Adipocyte (in vitro differentiated cells): ENCODE measurements around the gene KRTAP2-1.
A peak's percentile ranks its signal among the peaks of the same experiment; 100 is the strongest.
"Not testable (repeated sequence)": the region's sequence is repeated elsewhere in the genome, so short reads cannot be mapped to it uniquely, and the experiment has no call there.

Source experiments
- DNase-seq: peaks from one replicate; pipeline ENCODE4 v3.0.0-alpha.2; 2015; ENCODE audit warnings: low read depth
- H3K27me3 ChIP-seq: replicated peaks from 2 replicates; pipeline ENCODE4 v1.7.0; 2013; ENCODE audit warnings: mild to moderate bottlenecking, low read length, moderate library complexity; ENCODE audit not compliant: control insufficient read depth, insufficient read depth
- H3K36me3 ChIP-seq: 2 replicates; pipeline ENCODE4 v1.7.0; 2013; ENCODE audit warnings: low read length, mild to moderate bottlenecking, moderate library complexity; ENCODE audit not compliant: control insufficient read depth, insufficient read depth, severe bottlenecking
- H3K4me1 ChIP-seq: 2 replicates; pipeline ENCODE4 v1.7.0; 2013; ENCODE audit warnings: mild to moderate bottlenecking, low read length, moderate library complexity; ENCODE audit not compliant: control insufficient read depth, insufficient read depth
- H3K4me3 ChIP-seq: 2 replicates; pipeline ENCODE4 v1.7.0; 2013; ENCODE audit warnings: mild to moderate bottlenecking, low read length, moderate library complexity
- H3K9ac ChIP-seq: 2 replicates; pipeline ENCODE4 v1.7.0; 2013; ENCODE audit warnings: mild to moderate bottlenecking, low read length, moderate library complexity
- H3K9me3 ChIP-seq: 2 replicates; pipeline ENCODE4 v1.7.0; 2013; ENCODE audit warnings: mild to moderate bottlenecking, low read length, moderate library complexity; ENCODE audit not compliant: control insufficient read depth

Gene KRTAP2-1

GRCh38 chr17:41009936-41010335, 37.2 kb downstream of the KRTAP2-1 start:
- Histone ChIP-seq H3K4me3 (no peak overlapping the region), H3K4me1 (peaks cover 10% of the 10 kb centered on the region), H3K27me3 (no peaks in the 10 kb centered on the region), H3K9ac (no peak overlapping the region), H3K36me3 (no peaks in the 10 kb centered on the region), H3K9me3 (no peaks in the 10 kb centered on the region)
- DNase-seq, result peak; percentile 54

DNA sequence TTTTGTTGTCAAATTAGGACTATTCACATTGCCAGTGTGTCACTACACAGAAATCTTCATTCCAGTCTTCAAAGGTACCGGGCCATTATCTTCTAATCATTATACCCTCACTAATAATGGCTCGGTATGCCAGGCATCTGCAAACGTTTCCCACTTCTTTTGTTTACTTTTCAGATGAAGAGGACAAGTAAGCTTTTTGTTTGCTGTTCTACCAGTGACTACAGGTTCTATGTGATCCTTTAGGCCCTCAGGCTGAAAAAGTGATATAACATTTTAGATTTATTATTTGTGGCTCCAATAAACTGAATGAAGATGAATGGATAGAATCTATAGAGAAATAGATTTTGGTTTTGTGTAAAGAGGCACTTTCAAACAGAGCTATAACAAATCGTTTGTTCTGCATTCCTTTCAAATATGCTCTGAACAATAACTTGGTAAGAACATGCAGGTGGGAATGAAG, 37.8 kb downstream of the KRTAP2-1 start:
- Histone ChIP-seq H3K4me1 (peaks cover 10% of the 10 kb centered on the region), H3K9ac (no peak overlapping the region), H3K27me3 (no peaks in the 10 kb centered on the region), H3K36me3 (no peaks in the 10 kb centered on the region), H3K4me3 (no peak overlapping the region), H3K9me3 (no peaks in the 10 kb centered on the region)
- no peak for DNase-seq

DNA sequence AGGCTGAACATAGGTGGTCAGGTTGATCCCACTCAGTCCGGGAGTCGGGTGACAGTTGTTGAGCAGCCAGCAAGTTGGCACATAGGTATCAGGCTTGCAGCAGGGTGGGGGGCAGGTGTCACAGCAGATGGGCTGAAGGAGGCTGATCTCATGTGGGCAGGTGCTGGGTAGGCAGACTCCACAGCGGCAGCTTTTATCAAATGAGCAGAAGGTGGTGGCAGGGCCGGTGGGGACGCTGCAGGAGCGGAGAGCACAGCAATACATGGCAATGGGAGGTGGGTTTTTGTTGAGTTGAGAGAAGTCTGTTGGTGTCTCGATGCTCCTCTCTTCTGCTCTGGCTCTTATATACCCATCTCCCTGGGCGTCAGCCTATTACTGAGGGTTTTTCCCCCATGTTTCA, 38.3 kb downstream of the KRTAP2-1 start, which contains the start of gene KRTAP3-1:
Gene KRTAP3-1, minus strand, starts transcription at position 318 of the 400 bp plus-strand sequence. Its CDS starts 54 bp downstream, at position 264.
- Histone ChIP-seq H3K9ac (no peak within 1 kb of the TSS), H3K4me1 (peaks cover 8% of the 10 kb centered on the region), H3K4me3 (no peak within 1 kb of the TSS), H3K27me3 (no peaks in the 10 kb centered on the region), H3K9me3 (no peaks in the 10 kb centered on the region), H3K36me3 (no peaks in the 10 kb centered on the region)
- no peak for DNase-seq

DNA sequence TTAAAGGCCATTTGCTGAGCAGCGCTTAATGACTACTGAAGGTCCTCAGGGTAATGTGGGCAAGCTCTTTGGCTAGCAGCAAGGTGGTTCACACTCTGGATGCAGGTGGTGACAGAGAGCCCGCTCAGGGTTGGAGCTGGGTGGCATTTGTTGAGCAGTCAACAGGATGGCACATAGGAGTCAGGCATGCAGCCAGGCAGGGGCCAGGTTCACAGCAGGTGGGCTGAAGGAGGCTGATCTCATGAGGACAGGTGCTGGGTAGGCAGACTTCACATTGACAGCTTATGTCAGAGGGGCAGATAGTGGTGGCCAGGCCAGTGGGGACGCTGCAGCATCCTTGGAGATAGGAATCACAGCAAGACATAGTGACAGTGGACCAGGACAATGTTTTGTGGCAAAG, 42.7 kb downstream of the KRTAP2-1 start:
- H3K36me3 ChIP-seq, result no peaks in the 10 kb centered on the region
- H3K27me3 ChIP-seq, result no peaks in the 10 kb centered on the region
- H3K9me3 ChIP-seq, result no peaks in the 10 kb centered on the region
- H3K4me1 ChIP-seq, result no peaks in the 10 kb centered on the region
- DNase-seq, result no peak
- no peak overlapping the region for H3K4me3 ChIP-seq
- no peak overlapping the region for H3K9ac ChIP-seq

GRCh38 chr17:41003926-41004325, 43.2 kb downstream of the KRTAP2-1 start:
- Histone ChIP-seq H3K27me3 (no peaks in the 10 kb centered on the region), H3K36me3 (no peaks in the 10 kb centered on the region), H3K9ac (no peak overlapping the region), H3K4me3 (no peak overlapping the region), H3K9me3 (no peaks in the 10 kb centered on the region), H3K4me1 (no peaks in the 10 kb centered on the region)
- DNase-seq, result no peak

GRCh38 chr17:41002814-41003213, 44.3 kb downstream of the KRTAP2-1 start:
- H3K4me3 ChIP-seq, result no peak overlapping the region
- no peaks in the 10 kb centered on the region for H3K36me3 ChIP-seq
- no peak overlapping the region for H3K9ac ChIP-seq
- H3K27me3 ChIP-seq, result no peaks in the 10 kb centered on the region
- H3K9me3 ChIP-seq, result no peaks in the 10 kb centered on the region
- DNase-seq, result peak; percentile 58
- H3K4me1 ChIP-seq, result no peaks in the 10 kb centered on the region

- H3K27me3 ChIP-seq, result peaks cover 3% of the 10 kb centered on the region
- H3K4me1 ChIP-seq, result no peaks in the 10 kb centered on the region
- no peak overlapping the region for H3K9ac ChIP-seq
- no peaks in the 10 kb centered on the region for H3K36me3 ChIP-seq
- H3K9me3 ChIP-seq, result no peaks in the 10 kb centered on the region
- DNase-seq, result no peak
- H3K4me3 ChIP-seq, result no peak overlapping the region
Observed at GRCh38 chr17:41001795-41002194, 45.3 kb downstream of the KRTAP2-1 start.

DNA sequence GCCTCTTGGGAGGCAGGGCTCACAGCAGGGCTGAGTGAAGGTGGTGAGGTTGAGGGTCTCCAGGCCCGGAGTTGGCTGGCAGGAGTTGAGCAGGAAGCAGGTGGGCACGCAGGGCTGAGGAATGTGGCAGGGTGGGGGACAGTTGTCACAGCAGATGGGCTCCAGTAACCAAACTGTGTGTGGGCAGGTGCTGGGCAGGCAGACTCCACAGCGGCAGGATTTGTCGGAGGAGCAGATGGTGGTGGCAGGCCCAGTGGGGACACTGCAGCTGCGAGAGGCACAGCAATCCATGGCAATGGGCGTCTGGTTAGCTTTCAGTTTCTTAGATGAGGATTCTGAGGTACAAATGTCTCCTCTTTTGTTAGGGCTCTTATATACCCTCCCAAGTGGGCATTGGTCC, 47.6 kb downstream of the KRTAP2-1 start, which contains the start of gene KRTAP3-2:
Gene KRTAP3-2, minus strand, starts transcription at position 344 of the 400 bp plus-strand sequence. Its CDS starts 53 bp downstream, at position 291.
- H3K9me3 ChIP-seq, H3K4me1 ChIP-seq, DNase-seq, H3K36me3 ChIP-seq, H3K9ac ChIP-seq, H3K27me3 ChIP-seq, H3K4me3 ChIP-seq: not testable (repeated sequence)

GRCh38 chr17:40997361-40997760, 49.8 kb downstream of the KRTAP2-1 start:
- Histone ChIP-seq H3K36me3 (no peaks in the 10 kb centered on the region), H3K9ac (no peak overlapping the region), H3K9me3 (no peaks in the 10 kb centered on the region), H3K4me3 (no peak overlapping the region), H3K4me1 (no peaks in the 10 kb centered on the region), H3K27me3 (peaks cover 3% of the 10 kb centered on the region)
- no peak for DNase-seq

GRCh38 chr17:40996829-40997228, 50.3 kb downstream of the KRTAP2-1 start:
- H3K4me1 ChIP-seq, result no peaks in the 10 kb centered on the region
- no peaks in the 10 kb centered on the region for H3K36me3 ChIP-seq
- no peak for DNase-seq
- no peak overlapping the region for H3K9ac ChIP-seq
- no peak overlapping the region for H3K4me3 ChIP-seq
- H3K27me3 ChIP-seq, result peaks cover 3% of the 10 kb centered on the region
- no peaks in the 10 kb centered on the region for H3K9me3 ChIP-seq
